Psoas muscle (tissue), 8 donors: Measurements from ENCODE around the gene GDPD1. TPM values are rescaled to one million over a fixed set of nuclear protein-coding genes. Genes with fewer than 3 reads are reported as not detected.

Experiments used
- ATAC-seq, 4 donors: fragments of 200-7000 bp; cut with Tn5 transposase; one replicate each; pipeline ENCODE4 v1.9.1; 2020; ENCODE audit warnings: moderate library complexity in 3 of 4, mild to moderate bottlenecking in 2 of 4
- DNase-seq, 2 donors: peaks; one replicate each; pipeline ENCODE4 v3.0.0-alpha.2; 2020
- H3K27ac ChIP-seq: fragments of 200-600 bp; one replicate; pipeline ENCODE4 v1.8.0; 2022
- H3K27me3 ChIP-seq, 3 donors: fragments of 200-600 bp in 1 of 3; one replicate each; pipeline versions ENCODE4 v1.6.1 to v1.8.0; 2013 to 2022; ENCODE audit warnings: low read length in 2 of 3, mild to moderate bottlenecking in 2 of 3, moderate library complexity in 1 of 3; ENCODE audit not compliant: insufficient read depth in 3 of 3
- H3K36me3 ChIP-seq, 2 donors: fragments of 200-600 bp in 1 of 2; one replicate each; pipeline versions ENCODE4 v1.6.1 to v1.8.0; 2013 to 2022; ENCODE audit warnings: low read depth in 1 of 2, mild to moderate bottlenecking in 1 of 2, moderate library complexity in 1 of 2; ENCODE audit not compliant: insufficient read depth in 1 of 2
- H3K4me1 ChIP-seq: fragments of 200-600 bp; one replicate; pipeline ENCODE4 v1.8.0; 2022
- H3K4me3 ChIP-seq: fragments of 200-600 bp; one replicate; pipeline ENCODE4 v1.8.0; 2022; ENCODE audit warnings: mild to moderate bottlenecking
- H3K9me3 ChIP-seq: fragments of 200-600 bp; one replicate; pipeline ENCODE4 v1.8.0; 2022
- CTCF ChIP-seq: fragments of 200-600 bp; IDR thresholded peaks from one replicate; pipeline ENCODE4 v1.8.0; 2022; ENCODE audit warnings: antibody characterized with exemption
- WGBS, 3 donors: extraction: QIAGEN DNeasy Blood & Tissue Kit; methylation state at CpG; one replicate each; pipeline versions ENCODE4 v1.1.6 to v1.1.7; 2013; 5-methylcytosine and 5-hydroxymethylcytosine counted together
- intact Hi-C, 2 donors: fragments of 100-400 bp; cut with DNase I; formaldehyde crosslinking; loops; one replicate each; pipeline versions ENCODE4 v1.11.0 to v1.14.2; 2022
- polyA plus RNA-seq, 3 donors: library from polyadenylated mRNA; stranded (reverse); fragments of 200-250 nt; gene quantifications; one replicate each; pipeline ENCODE4 v1.2.3, GENCODE V29; 2013
- total RNA-seq, 4 donors: library from RNA; stranded (reverse); fragmentation: NEBNext Ultra II Directional in 2 of 4; extraction: Animal tissue kit (Norgen Biotek cat#: 25700) in 2 of 4; gene quantifications; one replicate each; pipeline versions ENCODE4 v1.2.1 to v1.2.4, GENCODE V29; 2021 to 2023
- donor health status: healthy with polysubstance abuse.
- donor health status: DM: no; HTN: no; CAD: no; lungs with moderate emphysema.
- donor health status: Bipolar disorder and iron deficiency.
- donor health status: healthy.
- donor health status: DM: yes; HTN: yes; CAD: no.
- donor health status: DM: no; HTN: no; CAD: no.
- donor health status: DM: no; HTN: no; CAD: no.
- donor health status: DM: yes; HTN: yes; CAD: no.

GDPD1 gene
- total and polyA plus RNA-seq, 7 donors, result 0.25 to 2.3 (median 0.99) TPM

GRCh38 chr17:59299400-59300092, 79.2 kb downstream of the GDPD1 start:
- no peak for TF ChIP-seq CTCF
- H3K27me3 ChIP-seq, result no peaks in the 10 kb centered on the region
- H3K4me3 ChIP-seq, result no peak overlapping the region
- no peaks in the 10 kb centered on the region for H3K9me3 ChIP-seq
- WGBS, 3 donors, result 84 to 93% (median 89%) methylated on average over 2 of the region's 2 CpGs
- DNase-seq (no peak), ATAC-seq (no peak)
- no peaks in the 10 kb centered on the region for H3K36me3 ChIP-seq
- peaks cover 5% of the 10 kb centered on the region for H3K4me1 ChIP-seq
- intact Hi-C loops, result no loop called here
- H3K27ac ChIP-seq, result no peak overlapping the region

GRCh38 chr17:59300941-59301340, 80.6 kb downstream of the GDPD1 start:
- no peaks in the 10 kb centered on the region for H3K36me3 ChIP-seq
- no peak overlapping the region for H3K27ac ChIP-seq
- no peaks in the 10 kb centered on the region for H3K9me3 ChIP-seq
- no peak overlapping the region for H3K4me3 ChIP-seq
- ATAC-seq (no peak), DNase-seq (no peak)
- H3K27me3 ChIP-seq, result no peaks in the 10 kb centered on the region
- WGBS, 3 donors, result 84 to 89% (median 88%) methylated on average over 5 of the region's 5 CpGs
- intact Hi-C loops, result no loop called here
- H3K4me1 ChIP-seq, result peaks cover 5% of the 10 kb centered on the region
- TF ChIP-seq CTCF, result no peak

GRCh38 chr17:59304811-59305210, 84.5 kb downstream of the GDPD1 start:
- no peak for TF ChIP-seq CTCF
- no peak for ATAC-seq

GRCh38 chr17:59310263-59310920, 90.1 kb downstream of the GDPD1 start:
- Histone ChIP-seq H3K4me3 (no peak overlapping the region), H3K27ac (no peak overlapping the region), H3K9me3 (no peaks in the 10 kb centered on the region), H3K36me3 (no peaks in the 10 kb centered on the region), H3K27me3 (no peaks in the 10 kb centered on the region), H3K4me1 (peaks cover 9% of the 10 kb centered on the region)
- DNase-seq (no peak), ATAC-seq (no peak)
- TF ChIP-seq CTCF, result no peak
- WGBS, 3 donors, result 77 to 84% (median 81%) methylated on average over 6 of the region's 6 CpGs
- intact Hi-C loops, result loop anchor here (2.0 to 10.0 kb wide), 3 partner anchors 132 to 252 kb away; no protein-coding TSS in a partner anchor

More at GRCh38 chr17:59304811-59305210, 84.5 kb downstream of the GDPD1 start:
- no peaks in the 10 kb centered on the region for H3K9me3 ChIP-seq
- no peak for DNase-seq
- H3K4me1 ChIP-seq, result no peaks in the 10 kb centered on the region
- H3K4me3 ChIP-seq, result no peak overlapping the region
- H3K36me3 ChIP-seq, result no peaks in the 10 kb centered on the region
- H3K27me3 ChIP-seq, result no peaks in the 10 kb centered on the region
- no peak overlapping the region for H3K27ac ChIP-seq
- WGBS, 3 donors, result 84 to 94% (median 88%) methylated on average over 2 of the region's 2 CpGs
- intact Hi-C loops, result no loop called here
